ENCODE data around the gene MIGA2. TPM values are rescaled to one million over a fixed set of nuclear protein-coding genes. Genes with fewer than 3 reads are reported as not detected.

The MIGA2 gene
- total and polyA plus RNA-seq, 10 donors: 20.2 to 47.1 (median 34.4) TPM

- DNase-seq: no peak
- Histone ChIP-seq H3K4me3 (no peak overlapping the region), H3K27ac (no peak overlapping the region), H3K36me3 (peaks cover 0 to 11% (median 3%) of the 10 kb centered on the region in 6 donors), H3K4me1 (peaks cover 5 to 34% (median 15%) of the 10 kb centered on the region in 6 donors), H3K9me3 (no peaks in the 10 kb centered on the region), H3K27me3 (replicated peaks in 1 of 7) (no peaks in the 10 kb centered on the region)
- WGBS, 5 donors: 84 to 97% (median 91%) methylated on average over 13 to 16 of the region's 16 CpGs
- intact Hi-C loops (cut with DNase I; ENCODE audit: low total_unique reads): no loop called here
- TF ChIP-seq, protein P1, sequence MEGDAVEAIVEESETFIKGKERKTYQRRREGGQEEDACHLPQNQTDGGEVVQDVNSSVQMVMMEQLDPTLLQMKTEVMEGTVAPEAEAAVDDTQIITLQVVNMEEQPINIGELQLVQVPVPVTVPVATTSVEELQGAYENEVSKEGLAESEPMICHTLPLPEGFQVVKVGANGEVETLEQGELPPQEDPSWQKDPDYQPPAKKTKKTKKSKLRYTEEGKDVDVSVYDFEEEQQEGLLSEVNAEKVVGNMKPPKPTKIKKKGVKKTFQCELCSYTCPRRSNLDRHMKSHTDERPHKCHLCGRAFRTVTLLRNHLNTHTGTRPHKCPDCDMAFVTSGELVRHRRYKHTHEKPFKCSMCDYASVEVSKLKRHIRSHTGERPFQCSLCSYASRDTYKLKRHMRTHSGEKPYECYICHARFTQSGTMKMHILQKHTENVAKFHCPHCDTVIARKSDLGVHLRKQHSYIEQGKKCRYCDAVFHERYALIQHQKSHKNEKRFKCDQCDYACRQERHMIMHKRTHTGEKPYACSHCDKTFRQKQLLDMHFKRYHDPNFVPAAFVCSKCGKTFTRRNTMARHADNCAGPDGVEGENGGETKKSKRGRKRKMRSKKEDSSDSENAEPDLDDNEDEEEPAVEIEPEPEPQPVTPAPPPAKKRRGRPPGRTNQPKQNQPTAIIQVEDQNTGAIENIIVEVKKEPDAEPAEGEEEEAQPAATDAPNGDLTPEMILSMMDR (IDR thresholded peaks at IDR 0.05 in 8 of 11, conservative IDR thresholded peaks at IDR 0.05 in 3 of 11): no peak
- TF ChIP-seq POLR2AphosphoS5 (IDR thresholded peaks at IDR 0.05): peak in 1 of 3 donors; percentile 21
Measured at GRCh38 chr9:129075996-129076639, 39.7 kb downstream of the MIGA2 start.

GRCh38 chr9:129076640-129077037 lies 40.2 kb downstream of the MIGA2 start:
- TF ChIP-seq POLR2A (IDR thresholded peaks at IDR 0.05) (no peak), POLR2AphosphoS5 (IDR thresholded peaks at IDR 0.05) (no peak)
- TF ChIP-seq, protein P1 (IDR thresholded peaks at IDR 0.05 in 8 of 11, conservative IDR thresholded peaks at IDR 0.05 in 3 of 11): no peak
- Histone ChIP-seq H3K27ac (no peak overlapping the region), H3K4me1 (peaks cover 7 to 33% (median 15%) of the 10 kb centered on the region in 6 donors), H3K27me3 (replicated peaks in 1 of 7) (no peaks in the 10 kb centered on the region), H3K9me3 (no peaks in the 10 kb centered on the region), H3K4me3 (no peak overlapping the region), H3K36me3 (peaks cover 0 to 5% (median under 1%) of the 10 kb centered on the region in 6 donors)
- intact Hi-C loops (cut with DNase I; ENCODE audit: low total_unique reads): no loop called here
- DNase-seq: no peak
- WGBS, 5 donors: 87 to 97% (median 93%) methylated on average over 11 of the region's 11 CpGs

DNA sequence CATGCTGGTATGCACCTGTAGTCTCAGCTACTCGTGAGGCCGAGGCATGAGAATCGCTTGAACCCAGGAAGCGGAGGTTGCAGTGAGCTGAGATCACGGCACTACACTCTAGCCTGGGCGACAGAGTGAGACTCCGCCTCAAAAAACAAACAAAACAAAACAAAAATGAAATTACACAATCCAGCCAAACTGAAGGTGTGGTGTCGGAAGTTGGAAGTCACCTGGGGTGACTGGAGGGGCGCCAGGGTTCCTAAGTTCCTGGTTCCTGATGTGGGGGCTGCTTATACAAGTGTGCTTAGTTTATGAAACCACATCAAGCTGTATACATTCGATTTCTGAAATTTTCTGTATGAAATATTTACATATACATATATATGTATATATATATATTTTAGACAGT lies 40.8 kb downstream of the MIGA2 start:
- no peaks in the 10 kb centered on the region for H3K36me3 ChIP-seq
- no peak for DNase-seq

More for the DNA sequence above, 40.8 kb downstream of the MIGA2 start:
- intact Hi-C loops (cut with DNase I; ENCODE audit: low total_unique reads): no loop called here
- H3K4me3 ChIP-seq: no peak overlapping the region
- WGBS, 5 donors: 83 to 94% (median 84%) methylated on average over 10 of the region's 10 CpGs
- TF ChIP-seq POLR2AphosphoS5 (IDR thresholded peaks at IDR 0.05) (no peak), POLR2A (IDR thresholded peaks at IDR 0.05) (no peak)
- TF ChIP-seq, protein P1 (IDR thresholded peaks at IDR 0.05 in 8 of 11, conservative IDR thresholded peaks at IDR 0.05 in 3 of 11): no peak
- H3K27ac ChIP-seq: no peak overlapping the region
- no peaks in the 10 kb centered on the region for H3K27me3 ChIP-seq (replicated peaks in 1 of 7)
- no peaks in the 10 kb centered on the region for H3K9me3 ChIP-seq
- H3K4me1 ChIP-seq: peaks cover 13 to 33% (median 17%) of the 10 kb centered on the region in 6 donors

All from spleen (tissue), 11 donors.